HepG2 (cell line): ENCODE data around the gene PRKACG. TPM values are rescaled to one million over a fixed set of nuclear protein-coding genes. Genes with fewer than 3 reads are reported as not detected.
A peak's percentile ranks its signal among the peaks of the same experiment; 100 is the strongest.

ENCODE experiments used
- ARID3A ChIP-seq: IDR thresholded peaks from 2 replicates; pipeline ENCODE4 v1.6.1; 2012; ENCODE audit warnings: low read depth, low read length, improper control_type of control experiment
- BRCA1 ChIP-seq: sonication (generic); formaldehyde crosslinking; IDR thresholded peaks from 2 replicates; pipeline ENCODE4 v1.4.0; 2020; ENCODE audit warnings: missing genetic modification reagents
- CENPX ChIP-seq: sonication (generic); formaldehyde crosslinking; IDR thresholded peaks from 2 replicates; pipeline ENCODE4 v1.9.0; 2021; ENCODE audit warnings: mild to moderate bottlenecking, missing genetic modification reagents, moderate library complexity
- CREB3 ChIP-seq: sonication (generic); formaldehyde crosslinking; IDR thresholded peaks from 2 replicates; pipeline ENCODE4 v1.5.0; 2020; ENCODE audit warnings: missing genetic modification reagents
- JUNB ChIP-seq: sonication (generic); formaldehyde crosslinking; IDR thresholded peaks from 2 replicates; pipeline ENCODE4 v1.8.0; 2022; ENCODE audit warnings: missing genetic modification reagents, mild to moderate bottlenecking, borderline replicate concordance
- MYC ChIP-seq: sonication (generic); formaldehyde crosslinking; IDR thresholded peaks from 2 replicates; pipeline ENCODE4 v1.9.0; 2021; ENCODE audit warnings: missing genetic modification reagents, borderline replicate concordance
- NPAS2 ChIP-seq: sonication (generic); formaldehyde crosslinking; IDR thresholded peaks from 2 replicates; pipeline ENCODE4 v1.8.0; 2022; ENCODE audit warnings: mild to moderate bottlenecking, missing genetic modification reagents, borderline replicate concordance
- PAWR ChIP-seq: sonication (generic); formaldehyde crosslinking; IDR thresholded peaks from 2 replicates; pipeline ENCODE4 v1.4.0; 2020; ENCODE audit warnings: missing genetic modification reagents, mild to moderate bottlenecking, borderline replicate concordance
- PHB2 ChIP-seq: fragments of 450-650 bp; IDR thresholded peaks from 2 replicates; pipeline ENCODE4 v1.6.1; 2018; ENCODE audit not compliant: partially characterized antibody
- PHF21A ChIP-seq: sonication (generic); formaldehyde crosslinking; IDR thresholded peaks from 2 replicates; pipeline ENCODE4 v1.5.0; 2020; ENCODE audit warnings: mild to moderate bottlenecking, missing genetic modification reagents
- PLRG1 ChIP-seq: fragments of 450-650 bp; conservative IDR thresholded peaks from 2 replicates; pipeline ENCODE4 v1.6.1; 2016
- RARA ChIP-seq: IDR thresholded peaks from 2 replicates; pipeline ENCODE4 v1.6.1; 2016; ENCODE audit warnings: missing genetic modification reagents, missing compliant biosample characterization
- RFX5 ChIP-seq: IDR thresholded peaks from 2 replicates; pipeline ENCODE4 v1.6.1; 2011; ENCODE audit warnings: low read depth, low read length, improper control_type of control experiment
- SAP130 ChIP-seq: IDR thresholded peaks from 2 replicates; pipeline ENCODE4 v1.6.1; 2016; ENCODE audit warnings: low read depth
- STAT6 ChIP-seq: sonication (generic); formaldehyde crosslinking; IDR thresholded peaks from 2 replicates; pipeline ENCODE4 v1.4.0; 2020; ENCODE audit warnings: missing genetic modification reagents, mild to moderate bottlenecking, borderline replicate concordance
- TFDP2 ChIP-seq: sonication (generic); formaldehyde crosslinking; IDR thresholded peaks from 2 replicates; pipeline ENCODE4 v1.4.0; 2020; ENCODE audit warnings: missing genetic modification reagents
- ZNF335 ChIP-seq: sonication (generic); formaldehyde crosslinking; IDR thresholded peaks from 2 replicates; pipeline ENCODE4 v1.4.0; 2020; ENCODE audit warnings: missing genetic modification reagents
- ZNF512B ChIP-seq: sonication (generic); formaldehyde crosslinking; IDR thresholded peaks from 2 replicates; pipeline ENCODE4 v1.5.1; 2020; ENCODE audit warnings: missing genetic modification reagents, mild to moderate bottlenecking, borderline replicate concordance
- ZNF672 ChIP-seq: sonication (generic); formaldehyde crosslinking; IDR thresholded peaks from 2 replicates; pipeline ENCODE4 v1.8.1; 2022; ENCODE audit warnings: missing genetic modification reagents
- ZNF891 ChIP-seq: sonication (generic); formaldehyde crosslinking; IDR thresholded peaks from 2 replicates; pipeline ENCODE4 v1.5.0; 2020; ENCODE audit warnings: mild to moderate bottlenecking, missing genetic modification reagents
- polyA plus RNA-seq, 8 experiments: library from polyadenylated mRNA; depleted of rRNA in 3 of 8; stranded (reverse) in 7 of 8; unstranded in 1 of 8; fragments of >200 nt; fragmentation: Illumina TruSeq in 4 of 8; extraction: Trizol in 4 of 8; gene quantifications; 2 replicates each; pipeline versions ENCODE4 v1.2.1 to v1.2.3, GENCODE V29; 2011 to 2016; ENCODE audit warnings: low read depth in 4 of 8, missing spikeins in 1 of 8, mixed read lengths in 1 of 8; ENCODE audit not compliant: insufficient read depth in 1 of 8
- total RNA-seq, 5 experiments: library from RNA; depleted of rRNA; stranded (reverse); fragments of >200 nt; fragmentation: Illumina TruSeq; extraction: Trizol; gene quantifications; 2 replicates each; pipeline ENCODE4 v1.2.3, GENCODE V29; 2016; ENCODE audit warnings: low read depth in 1 of 5

The PRKACG gene
- total and polyA plus RNA-seq, 2 of the 13 experiments (the other 11 are each of a cell fraction or from before 2014, with no cell fraction given) = not detected

GRCh38 chr9:69035438-69036308 lies 21.8 kb upstream of the PRKACG start, which contains the start of gene FXN (continued):
- TF ChIP-seq STAT6 = no peak; the same call in 1 of the 2 replicates
- no peak for TF ChIP-seq ZNF335
- peak; percentile 27; the same call in 1 of the 2 replicates for TF ChIP-seq PHF21A (CRISPR knock-in tag)
- no peak for TF ChIP-seq NPAS2 (CRISPR knock-in tag)
- TF ChIP-seq CENPX (CRISPR knock-in tag) = no peak
- TF ChIP-seq RARA = peak; percentile 32; the same call in 1 of the 2 replicates
- TF ChIP-seq BRCA1 = no peak
- TF ChIP-seq TFDP2 = peak; percentile 48; the same call in 1 of the 2 replicates
- peak; percentile 34; the same call in 1 of the 2 replicates for TF ChIP-seq ZNF891
- no peak for TF ChIP-seq ZNF672 (CRISPR knock-in tag)
- no peak for TF ChIP-seq ARID3A
- TF ChIP-seq PAWR (CRISPR knock-in tag) = no peak
- TF ChIP-seq JUNB = no peak
- TF ChIP-seq MYC (CRISPR knock-in tag) = peak; percentile 95
- no peak for TF ChIP-seq ZNF512B
- 0 out of 2 replicates have a peak, but pooled peaks have one; percentile 42 for TF ChIP-seq CREB3 (CRISPR knock-in tag)
- no peak for TF ChIP-seq PLRG1
- TF ChIP-seq RFX5 = 0 out of 2 replicates have a peak, but pooled peaks have one; percentile 10
- TF ChIP-seq PHB2 = no peak
- TF ChIP-seq SAP130 (CRISPR knock-in tag) = peak; percentile 82
